Measurements from ENCODE around the gene THSD4.

Gene THSD4

GRCh38 chr15:71658036-71658435 lies 542.8 kb downstream of the THSD4 start:
- Histone ChIP-seq H3K4me3 (ENCODE audit: low read length) (no peak overlapping the region), H3K36me3 (replicated peaks; ENCODE audit: insufficient read depth, low read length) (no peaks in the 10 kb centered on the region), H3K9me3 (replicated peaks; ENCODE audit: insufficient read depth, low read length) (no peaks in the 10 kb centered on the region), H3K9me2 (replicated peaks; ENCODE audit: insufficient read depth, low read length) (no peaks in the 10 kb centered on the region), H3F3A (ENCODE audit: insufficient read depth, low read length) (no peaks in the 10 kb centered on the region), H3K4me1 (ENCODE audit: low read length) (no peaks in the 10 kb centered on the region), H3K4me2 (ENCODE audit: low read depth, low read length) (no peak overlapping the region), H3K27me3 (replicated peaks; ENCODE audit: insufficient read depth, low read length) (no peaks in the 10 kb centered on the region), H3K79me2 (ENCODE audit: low read length) (no peaks in the 10 kb centered on the region), H2AFZ (ENCODE audit: low read length) (no peak overlapping the region), H3K27ac (ENCODE audit: low read length) (no peak overlapping the region), H4K20me1 (ENCODE audit: insufficient read depth, low read length) (no peaks in the 10 kb centered on the region), H3K9ac (ENCODE audit: low read length) (no peak overlapping the region)
- TF ChIP-seq, protein P1, sequence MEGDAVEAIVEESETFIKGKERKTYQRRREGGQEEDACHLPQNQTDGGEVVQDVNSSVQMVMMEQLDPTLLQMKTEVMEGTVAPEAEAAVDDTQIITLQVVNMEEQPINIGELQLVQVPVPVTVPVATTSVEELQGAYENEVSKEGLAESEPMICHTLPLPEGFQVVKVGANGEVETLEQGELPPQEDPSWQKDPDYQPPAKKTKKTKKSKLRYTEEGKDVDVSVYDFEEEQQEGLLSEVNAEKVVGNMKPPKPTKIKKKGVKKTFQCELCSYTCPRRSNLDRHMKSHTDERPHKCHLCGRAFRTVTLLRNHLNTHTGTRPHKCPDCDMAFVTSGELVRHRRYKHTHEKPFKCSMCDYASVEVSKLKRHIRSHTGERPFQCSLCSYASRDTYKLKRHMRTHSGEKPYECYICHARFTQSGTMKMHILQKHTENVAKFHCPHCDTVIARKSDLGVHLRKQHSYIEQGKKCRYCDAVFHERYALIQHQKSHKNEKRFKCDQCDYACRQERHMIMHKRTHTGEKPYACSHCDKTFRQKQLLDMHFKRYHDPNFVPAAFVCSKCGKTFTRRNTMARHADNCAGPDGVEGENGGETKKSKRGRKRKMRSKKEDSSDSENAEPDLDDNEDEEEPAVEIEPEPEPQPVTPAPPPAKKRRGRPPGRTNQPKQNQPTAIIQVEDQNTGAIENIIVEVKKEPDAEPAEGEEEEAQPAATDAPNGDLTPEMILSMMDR (IDR thresholded peaks at IDR 0.05; ENCODE audit: low read length), result no peak
- TF ChIP-seq EZH2phosphoT487 (IDR thresholded peaks at IDR 0.05; ENCODE audit: low read length), result no peak
- no peak for TF ChIP-seq EZH2 (optimal IDR thresholded peaks at IDR 0.05; ENCODE audit: low read depth, low read length)
- DNase-seq, result no peak

DNA sequence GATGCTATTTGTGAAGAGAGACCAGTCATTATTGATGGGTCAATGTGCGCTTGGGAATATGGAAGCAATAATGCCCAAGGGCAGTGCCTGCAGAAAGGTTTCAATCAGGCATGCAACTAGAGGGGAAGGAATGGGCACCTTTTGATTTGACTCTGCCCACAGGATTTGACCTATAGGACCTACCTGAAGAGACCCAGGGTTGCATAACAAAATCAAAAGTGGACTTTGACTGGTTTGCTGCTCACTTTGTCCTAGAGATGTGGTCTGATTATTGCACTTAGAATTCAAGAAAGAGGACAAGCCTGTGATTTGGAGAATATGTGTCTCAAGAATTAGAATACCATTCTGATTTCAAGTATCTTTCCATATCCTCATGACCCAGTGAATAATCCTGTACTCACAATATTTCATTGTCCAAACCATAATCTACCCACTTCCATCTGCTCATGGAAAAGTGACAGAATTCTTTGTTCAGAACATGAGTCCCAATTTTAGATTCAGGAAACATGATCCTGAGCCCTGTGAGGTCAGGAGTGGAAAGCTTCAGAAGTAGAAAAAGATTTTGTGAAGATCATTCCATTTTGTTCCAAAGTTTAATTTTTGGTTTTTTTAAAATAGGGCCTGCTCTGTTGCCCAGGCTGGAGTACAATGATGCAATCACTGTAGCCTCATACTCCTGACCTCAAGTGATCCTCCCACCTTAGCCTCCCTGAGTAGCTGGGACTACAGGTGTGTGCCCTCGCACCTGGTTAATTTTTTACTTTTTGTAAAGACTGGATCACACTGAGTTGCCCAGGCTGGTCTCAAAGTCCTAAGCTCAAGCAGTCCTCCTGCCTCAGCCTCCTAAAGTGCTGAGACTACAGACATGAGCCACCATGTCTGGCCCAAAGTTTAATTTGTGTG lies 543.8 kb downstream of the THSD4 start:
- no peak overlapping the region for H3K27ac ChIP-seq (ENCODE audit: low read length)
- DNase-seq, result no peak
- no peak overlapping the region for H3K9ac ChIP-seq (ENCODE audit: low read length)
- no peak overlapping the region for H3K4me3 ChIP-seq (ENCODE audit: low read length)
- H3K4me2 ChIP-seq (ENCODE audit: low read depth, low read length), result no peak overlapping the region
- TF ChIP-seq EZH2phosphoT487 (IDR thresholded peaks at IDR 0.05; ENCODE audit: low read length) (no peak), EZH2 (optimal IDR thresholded peaks at IDR 0.05; ENCODE audit: low read depth, low read length) (no peak)
- TF ChIP-seq, protein P1 (IDR thresholded peaks at IDR 0.05; ENCODE audit: low read length), result no peak
- no peaks in the 10 kb centered on the region for H3K27me3 ChIP-seq (replicated peaks; ENCODE audit: insufficient read depth, low read length)
- no peaks in the 10 kb centered on the region for H3K4me1 ChIP-seq (ENCODE audit: low read length)
- H4K20me1 ChIP-seq (ENCODE audit: insufficient read depth, low read length), result no peaks in the 10 kb centered on the region
- no peaks in the 10 kb centered on the region for H3K9me2 ChIP-seq (replicated peaks; ENCODE audit: insufficient read depth, low read length)
- no peaks in the 10 kb centered on the region for H3F3A ChIP-seq (ENCODE audit: insufficient read depth, low read length)
- H2AFZ ChIP-seq (ENCODE audit: low read length), result no peak overlapping the region
- H3K79me2 ChIP-seq (ENCODE audit: low read length), result no peaks in the 10 kb centered on the region
- H3K36me3 ChIP-seq (replicated peaks; ENCODE audit: insufficient read depth, low read length), result no peaks in the 10 kb centered on the region
- H3K9me3 ChIP-seq (replicated peaks; ENCODE audit: insufficient read depth, low read length), result no peaks in the 10 kb centered on the region

DNA sequence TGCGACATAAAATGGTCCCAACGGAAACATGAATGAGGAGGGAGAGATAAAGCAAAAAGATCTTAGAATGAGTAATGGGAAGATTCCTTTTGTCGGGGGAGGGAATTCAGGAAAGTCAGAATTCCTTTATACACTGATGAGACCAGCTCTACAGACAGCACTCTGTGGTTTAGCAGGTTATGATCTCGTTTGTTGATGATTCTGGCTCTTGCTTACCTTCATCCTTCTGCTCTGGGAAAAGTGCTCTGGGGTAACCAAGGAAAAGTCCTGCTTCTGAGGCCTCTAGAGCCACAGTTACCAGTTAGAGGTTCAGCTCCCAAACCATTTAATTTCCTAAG lies 544.4 kb downstream of the THSD4 start:
- H3K4me3 ChIP-seq (ENCODE audit: low read length), result no peak overlapping the region
- H3K9ac ChIP-seq (ENCODE audit: low read length), result no peak overlapping the region
- H3K36me3 ChIP-seq (replicated peaks; ENCODE audit: insufficient read depth, low read length), result no peaks in the 10 kb centered on the region
- no peaks in the 10 kb centered on the region for H3K9me2 ChIP-seq (replicated peaks; ENCODE audit: insufficient read depth, low read length)
- no peaks in the 10 kb centered on the region for H3K27me3 ChIP-seq (replicated peaks; ENCODE audit: insufficient read depth, low read length)
- no peak for DNase-seq
- H2AFZ ChIP-seq (ENCODE audit: low read length), result no peak overlapping the region
- no peaks in the 10 kb centered on the region for H3K4me1 ChIP-seq (ENCODE audit: low read length)
- H3K79me2 ChIP-seq (ENCODE audit: low read length), result no peaks in the 10 kb centered on the region
- H3K4me2 ChIP-seq (ENCODE audit: low read depth, low read length), result no peak overlapping the region
- H3K27ac ChIP-seq (ENCODE audit: low read length), result no peak overlapping the region
- TF ChIP-seq EZH2 (optimal IDR thresholded peaks at IDR 0.05; ENCODE audit: low read depth, low read length) (no peak), EZH2phosphoT487 (IDR thresholded peaks at IDR 0.05; ENCODE audit: low read length) (no peak)
- TF ChIP-seq, protein P1 (IDR thresholded peaks at IDR 0.05; ENCODE audit: low read length), result no peak
- H3F3A ChIP-seq (ENCODE audit: insufficient read depth, low read length), result no peaks in the 10 kb centered on the region
- no peaks in the 10 kb centered on the region for H4K20me1 ChIP-seq (ENCODE audit: insufficient read depth, low read length)
- no peaks in the 10 kb centered on the region for H3K9me3 ChIP-seq (replicated peaks; ENCODE audit: insufficient read depth, low read length)

Data from MM.1S (cell line).